ENCODE results near the gene TDRD15.
"Not testable (repeated sequence)": the region's sequence is repeated elsewhere in the genome, so short reads cannot be mapped to it uniquely, and the experiment has no call there.

Gene TDRD15

GRCh38 chr2:21123473-21124393, at the start of gene TDRD15:
Gene TDRD15 (plus strand): TSS chr2:21123968. CDS start chr2:21137468, 13,500 bp downstream.
- DNase-seq, result no peak

GRCh38 chr2:21078296-21078695, 45.5 kb upstream of the TDRD15 start:
- no peak for DNase-seq

GRCh38 chr2:21083482-21083881, 40.3 kb upstream of the TDRD15 start:
- no peak for DNase-seq

- no peak for DNase-seq
These were observed 39.4 kb upstream of the TDRD15 start for GRCh38 chr2:21084401-21084800.

- no peak for DNase-seq
These were observed 31.4 kb upstream of the TDRD15 start for GRCh38 chr2:21092308-21092869.

GRCh38 chr2:21095178-21095577, 28.6 kb upstream of the TDRD15 start:
- no peak for DNase-seq

GRCh38 chr2:21095714-21096113, 28.1 kb upstream of the TDRD15 start:
- DNase-seq, result no peak

GRCh38 chr2:21096458-21096857, 27.3 kb upstream of the TDRD15 start:
- DNase-seq, result no peak

GRCh38 chr2:21097331-21097730, 26.4 kb upstream of the TDRD15 start:
- no peak for DNase-seq

GRCh38 chr2:21098294-21098693, 25.5 kb upstream of the TDRD15 start:
- no peak for DNase-seq

GRCh38 chr2:21099281-21099907, 24.4 kb upstream of the TDRD15 start:
- DNase-seq, result no peak

- not testable (repeated sequence) for DNase-seq
These were observed 22.1 kb upstream of the TDRD15 start for GRCh38 chr2:21101514-21102155.

- no peak for DNase-seq
These were observed 21.4 kb upstream of the TDRD15 start for GRCh38 chr2:21102356-21102755.

GRCh38 chr2:21103274-21103891, 20.4 kb upstream of the TDRD15 start:
- no peak for DNase-seq

GRCh38 chr2:21104030-21104660, 19.6 kb upstream of the TDRD15 start:
- no peak for DNase-seq

GRCh38 chr2:21111012-21111411, 12.8 kb upstream of the TDRD15 start:
- no peak for DNase-seq

- no peak for DNase-seq
These were observed 6.1 kb upstream of the TDRD15 start for GRCh38 chr2:21117688-21118087.

GRCh38 chr2:21118302-21118920, 5.4 kb upstream of the TDRD15 start:
- DNase-seq, result peak in 1 of 2 experiments; percentile 54

- no peak for DNase-seq
These were observed 8.1 kb downstream of the TDRD15 start for GRCh38 chr2:21131861-21132260.

- no peak for DNase-seq
These were observed 11.8 kb downstream of the TDRD15 start for GRCh38 chr2:21135585-21135984.

- no peak for DNase-seq
These were observed 18.4 kb downstream of the TDRD15 start for GRCh38 chr2:21142149-21142548.

- DNase-seq, result no peak
These were observed 22.9 kb downstream of the TDRD15 start for GRCh38 chr2:21146638-21147037.
